Mesothelial cell of epicardium (in vitro differentiated cells): ENCODE measurements around the gene CEBPE. TPM values are rescaled to one million over a fixed set of nuclear protein-coding genes. Genes with fewer than 3 reads are reported as not detected.

Source experiments
- DNase-seq, 2 experiments: peaks; one replicate each; pipeline ENCODE4 v3.0.0; 2021; ENCODE audit warnings: low spot score in 2 of 2; ENCODE audit not compliant: unreplicated experiment in 2 of 2
- H3K27ac Mint-ChIP-seq: 2 replicates; pipeline ENCODE4 v1.8.0; 2021; ENCODE audit warnings: mixed read lengths
- H3K27me3 Mint-ChIP-seq: 2 replicates; pipeline ENCODE4 v1.8.0; 2021; ENCODE audit warnings: low read depth, mixed read lengths
- H3K36me3 Mint-ChIP-seq: 2 replicates; pipeline ENCODE4 v1.8.0; 2021; ENCODE audit warnings: mixed read lengths
- H3K4me1 Mint-ChIP-seq: 2 replicates; pipeline ENCODE4 v1.8.0; 2021; ENCODE audit warnings: mixed read lengths
- H3K4me3 Mint-ChIP-seq: 2 replicates; pipeline ENCODE4 v1.8.0; 2021; ENCODE audit warnings: mild to moderate bottlenecking, moderate library complexity, mixed read lengths
- H3K9me3 Mint-ChIP-seq: 2 replicates; pipeline ENCODE4 v1.8.0; 2021; ENCODE audit warnings: mixed read lengths
- CTCF ChIP-seq: fragments of 200-600 bp; sonication (generic); IDR thresholded peaks from one replicate; pipeline ENCODE4 v1.5.0; 2021; ENCODE audit warnings: antibody characterized with exemption; ENCODE audit not compliant: unreplicated experiment
- total RNA-seq: library from RNA; stranded (reverse); gene quantifications from 3 replicates; pipeline ENCODE4 v1.2.1, GENCODE V29; 2021

CEBPE gene
- total RNA-seq, 1 donor from 2014 or later: not detected

- H3K4me1 Mint-ChIP-seq: no peaks in the 10 kb centered on the region
- peaks cover 27% of the 10 kb centered on the region for H3K36me3 Mint-ChIP-seq
- no peak overlapping the region for H3K4me3 Mint-ChIP-seq
- TF ChIP-seq CTCF: no peak
- no peak overlapping the region for H3K27ac Mint-ChIP-seq
- no peaks in the 10 kb centered on the region for H3K9me3 Mint-ChIP-seq
- H3K27me3 Mint-ChIP-seq: no peaks in the 10 kb centered on the region
- DNase-seq: no peak
Observed at GRCh38 chr14:23086565-23086964, 32.5 kb downstream of the CEBPE start.

DNA sequence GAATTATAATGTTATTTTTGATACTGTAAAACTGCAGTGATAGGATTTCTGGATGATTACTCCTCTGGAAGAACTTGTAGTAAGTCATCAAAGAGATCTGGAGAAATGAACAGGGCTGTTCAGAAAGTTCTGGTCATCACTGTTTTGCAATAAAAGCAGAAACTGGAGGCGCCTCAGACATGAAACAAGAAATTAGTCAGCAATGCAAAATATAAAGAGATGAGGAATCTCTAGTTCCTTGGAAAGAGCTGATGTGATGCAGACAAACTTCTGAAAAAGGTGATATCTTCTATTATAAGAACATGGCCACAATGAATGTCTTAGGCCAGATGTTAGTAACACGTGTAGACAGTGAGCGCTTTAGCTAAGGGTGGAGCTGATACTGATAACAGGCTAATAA is 33.6 kb downstream of the CEBPE start:
- Mint-ChIP-seq H3K36me3 (peaks cover 28% of the 10 kb centered on the region), H3K4me1 (no peaks in the 10 kb centered on the region), H3K9me3 (no peaks in the 10 kb centered on the region), H3K27me3 (no peaks in the 10 kb centered on the region), H3K4me3 (no peak overlapping the region), H3K27ac (no peak overlapping the region)
- no peak for TF ChIP-seq CTCF
- DNase-seq: no peak

DNA sequence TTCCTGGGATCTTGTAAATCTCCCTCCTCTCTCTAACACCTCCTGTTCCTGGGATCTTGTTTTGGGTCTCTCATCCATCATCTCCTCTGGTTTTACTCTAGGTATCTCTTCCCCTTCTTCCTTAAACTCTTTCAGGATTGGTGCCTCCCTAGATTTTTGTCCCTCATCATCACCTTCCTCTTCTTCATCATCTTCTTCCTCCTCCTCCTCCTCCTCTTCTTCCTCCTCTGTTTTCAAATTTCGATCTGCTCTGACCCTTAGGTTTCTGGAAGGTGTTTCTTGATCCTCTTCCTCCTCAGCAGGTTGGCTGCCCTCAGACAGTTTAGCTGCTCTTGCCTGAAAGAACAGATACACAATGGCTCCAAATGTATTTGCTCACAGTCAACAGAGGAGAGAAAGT is 38.6 kb downstream of the CEBPE start:
- H3K9me3 Mint-ChIP-seq: no peaks in the 10 kb centered on the region
- no peak for TF ChIP-seq CTCF
- no peak overlapping the region for H3K27ac Mint-ChIP-seq
- DNase-seq: no peak
- no peak overlapping the region for H3K4me3 Mint-ChIP-seq
- peaks cover 30% of the 10 kb centered on the region for H3K36me3 Mint-ChIP-seq
- H3K27me3 Mint-ChIP-seq: no peaks in the 10 kb centered on the region
- H3K4me1 Mint-ChIP-seq: no peaks in the 10 kb centered on the region

- DNase-seq: no peak
- Mint-ChIP-seq H3K4me1 (no peaks in the 10 kb centered on the region), H3K27ac (no peak overlapping the region), H3K36me3 (peaks cover 31% of the 10 kb centered on the region), H3K9me3 (no peaks in the 10 kb centered on the region), H3K4me3 (no peak overlapping the region), H3K27me3 (no peaks in the 10 kb centered on the region)
- TF ChIP-seq CTCF: no peak
Observed at GRCh38 chr14:23079716-23080115, 39.3 kb downstream of the CEBPE start.

DNA sequence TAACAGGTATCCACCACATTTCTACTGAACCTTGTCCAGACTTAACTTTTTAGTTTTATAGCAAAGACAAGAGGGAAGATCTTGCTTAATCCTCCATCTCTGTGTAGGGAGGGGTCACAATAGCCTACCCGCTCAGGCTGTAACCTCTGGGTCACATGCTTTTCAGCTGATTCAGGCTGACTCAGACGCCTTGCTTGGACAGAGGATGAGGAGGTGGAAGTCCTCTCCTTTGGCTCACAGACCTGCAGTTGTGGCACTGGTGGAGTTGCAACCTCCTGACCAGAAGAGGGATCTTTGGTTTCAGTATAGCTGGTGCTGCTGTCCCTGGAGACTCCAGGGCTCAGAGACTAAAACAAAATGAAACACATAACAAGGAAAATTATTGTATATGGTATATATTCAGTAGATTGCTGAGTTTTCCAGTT is 40.4 kb downstream of the CEBPE start:
- no peak for DNase-seq
- Mint-ChIP-seq H3K4me3 (no peak overlapping the region), H3K9me3 (no peaks in the 10 kb centered on the region), H3K27me3 (no peaks in the 10 kb centered on the region), H3K36me3 (peaks cover 32% of the 10 kb centered on the region), H3K27ac (no peak overlapping the region), H3K4me1 (no peaks in the 10 kb centered on the region)
- no peak for TF ChIP-seq CTCF

GRCh38 chr14:23077962-23078361 is 41.1 kb downstream of the CEBPE start:
- Mint-ChIP-seq H3K27ac (no peak overlapping the region), H3K27me3 (no peaks in the 10 kb centered on the region), H3K4me3 (no peak overlapping the region), H3K9me3 (no peaks in the 10 kb centered on the region), H3K36me3 (peaks cover 32% of the 10 kb centered on the region), H3K4me1 (no peaks in the 10 kb centered on the region)
- no peak for TF ChIP-seq CTCF
- no peak for DNase-seq
